Astrocyte (in vitro differentiated cells and primary cell): ENCODE results near the gene SRF. TPM values are rescaled to one million over a fixed set of nuclear protein-coding genes. Genes with fewer than 3 reads are reported as not detected.

ENCODE experiments used
- DNase-seq: peaks from one replicate; pipeline ENCODE4 v3.0.0-alpha.2; 2010; ENCODE audit warnings: low read depth
- FAIRE-seq: peaks from 2 replicates; lab custom pipeline; 2011; peaks lifted over from hg19 to GRCh38; lab: Jason Lieb, UNC
- H2AFZ ChIP-seq: 2 replicates; pipeline ENCODE4 v1.6.0; 2012; ENCODE audit warnings: low read depth, low read length, inconsistent platforms
- H3K27ac ChIP-seq: 2 replicates; pipeline ENCODE4 v1.5.1; 2011; ENCODE audit warnings: low read depth, low read length, inconsistent platforms
- H3K27me3 ChIP-seq: 2 replicates; pipeline ENCODE4 v1.6.0; 2011; ENCODE audit warnings: low read length, inconsistent platforms; ENCODE audit not compliant: insufficient read depth
- H3K36me3 ChIP-seq: 2 replicates; pipeline ENCODE4 v1.5.1; 2011; ENCODE audit warnings: low read length, inconsistent platforms; ENCODE audit not compliant: insufficient read depth
- H3K4me1 ChIP-seq: 2 replicates; pipeline ENCODE4 v1.5.1; 2011; ENCODE audit warnings: low read length, inconsistent platforms; ENCODE audit not compliant: insufficient read depth
- H3K4me2 ChIP-seq: 2 replicates; pipeline ENCODE4 v1.6.0; 2012; ENCODE audit warnings: low read length, inconsistent platforms
- H3K4me3 ChIP-seq: 2 replicates; pipeline ENCODE4 v1.5.1; 2011; ENCODE audit warnings: low read depth, mild to moderate bottlenecking, low read length, inconsistent platforms; ENCODE audit not compliant: insufficient read depth
- H3K79me2 ChIP-seq: 2 replicates; pipeline ENCODE4 v1.6.0; 2012; ENCODE audit warnings: mild to moderate bottlenecking, low read length, inconsistent platforms; ENCODE audit not compliant: insufficient read depth
- H3K9ac ChIP-seq: 2 replicates; pipeline ENCODE4 v1.6.0; 2012; ENCODE audit warnings: mild to moderate bottlenecking, low read length, inconsistent platforms
- H3K9me3 ChIP-seq: 2 replicates; pipeline ENCODE4 v1.5.1; 2012; ENCODE audit warnings: low read depth, mild to moderate bottlenecking, low read length, inconsistent platforms; ENCODE audit not compliant: insufficient read depth
- H4K20me1 ChIP-seq: 2 replicates; pipeline ENCODE4 v1.6.0; 2012; ENCODE audit warnings: low read length, inconsistent platforms; ENCODE audit not compliant: insufficient read depth
- H3K27ac Mint-ChIP-seq: one replicate; pipeline ENCODE4 v1.8.0; 2021; ENCODE audit warnings: mild to moderate bottlenecking, mixed read lengths; ENCODE audit not compliant: unreplicated experiment
- H3K27me3 Mint-ChIP-seq: one replicate; pipeline ENCODE4 v1.8.0; 2021; ENCODE audit warnings: low read depth, mixed read lengths; ENCODE audit not compliant: unreplicated experiment
- H3K36me3 Mint-ChIP-seq: one replicate; pipeline ENCODE4 v1.8.0; 2021; ENCODE audit warnings: low read depth, mixed read lengths; ENCODE audit not compliant: unreplicated experiment
- H3K4me1 Mint-ChIP-seq: one replicate; pipeline ENCODE4 v1.8.0; 2021; ENCODE audit warnings: low read depth, mixed read lengths; ENCODE audit not compliant: unreplicated experiment
- H3K4me3 Mint-ChIP-seq: one replicate; pipeline ENCODE4 v1.8.0; 2021; ENCODE audit warnings: mild to moderate bottlenecking, moderate library complexity, mixed read lengths; ENCODE audit not compliant: unreplicated experiment
- H3K9me3 Mint-ChIP-seq: one replicate; pipeline ENCODE4 v1.8.0; 2021; ENCODE audit warnings: mild to moderate bottlenecking, mixed read lengths; ENCODE audit not compliant: unreplicated experiment
- CTCF ChIP-seq: IDR thresholded peaks from 2 replicates; pipeline ENCODE4 v1.5.1; 2011; ENCODE audit warnings: low read depth, mild to moderate bottlenecking, inconsistent platforms, low read length, moderate library complexity; ENCODE audit not compliant: insufficient read depth
- EZH2 ChIP-seq: IDR thresholded peaks from 2 replicates; pipeline ENCODE4 v1.6.1; 2012; ENCODE audit warnings: mild to moderate bottlenecking, low read length, inconsistent platforms; ENCODE audit not compliant: insufficient read depth
- total RNA-seq: library from RNA; stranded (reverse); gene quantifications from 2 replicates; pipeline ENCODE4 v1.2.1, GENCODE V29; 2021

Gene SRF
- total RNA-seq, 1 donor from 2014 or later, result 53.5 TPM

- H3K4me3 Mint-ChIP-seq, result peak within 1 kb of the TSS; percentile 88
- Histone ChIP-seq H3K9ac (peak within 1 kb of the TSS; percentile 77), H3K36me3 (peaks cover 15% of the 10 kb centered on the region), H3K4me2 (peak within 1 kb of the TSS; percentile 91), H3K27me3 (no peaks in the 10 kb centered on the region), H3K4me3 (peak within 1 kb of the TSS; percentile 68), H3K79me2 (peaks cover 14% of the 10 kb centered on the region), H3K9me3 (no peaks in the 10 kb centered on the region), H3K4me1 (peaks cover 19% of the 10 kb centered on the region), H4K20me1 (peaks cover 26% of the 10 kb centered on the region), H3K27ac (peak within 1 kb of the TSS; percentile 39), H2AFZ (peak within 1 kb of the TSS; percentile 64)
- no peak for TF ChIP-seq CTCF
- no peak for TF ChIP-seq EZH2
- H3K27ac Mint-ChIP-seq, result peak within 1 kb of the TSS; percentile 45
- H3K9me3 Mint-ChIP-seq, result no peaks in the 10 kb centered on the region
- peak; percentile 49 for DNase-seq
- no peaks in the 10 kb centered on the region for H3K27me3 Mint-ChIP-seq
- peaks cover 13% of the 10 kb centered on the region for H3K36me3 Mint-ChIP-seq
- no peak for FAIRE-seq
- peaks cover 21% of the 10 kb centered on the region for H3K4me1 Mint-ChIP-seq
Observed at GRCh38 chr6:43181942-43182860, 11.1 kb downstream of the SRF start, which contains the start of gene CUL9. Gene CUL9, plus strand, starts transcription at chr6:43182196. Its CDS starts 2,115 bp downstream, at chr6:43184311.

GRCh38 chr6:43183441-43183840, 12.4 kb downstream of the SRF start:
- no peak for FAIRE-seq
- Histone ChIP-seq H4K20me1 (peaks cover 17% of the 10 kb centered on the region), H3K4me2 (no peak overlapping the region), H3K9me3 (no peaks in the 10 kb centered on the region), H3K27ac (no peak overlapping the region), H2AFZ (no peak overlapping the region), H3K9ac (no peak overlapping the region), H3K36me3 (peaks cover 14% of the 10 kb centered on the region), H3K4me3 (no peak overlapping the region), H3K27me3 (no peaks in the 10 kb centered on the region), H3K4me1 (peaks cover 19% of the 10 kb centered on the region), H3K79me2 (peaks cover 8% of the 10 kb centered on the region)
- TF ChIP-seq CTCF (no peak), EZH2 (no peak)
- no peaks in the 10 kb centered on the region for H3K9me3 Mint-ChIP-seq
- H3K27me3 Mint-ChIP-seq, result no peaks in the 10 kb centered on the region
- no peak for DNase-seq
- peaks cover 22% of the 10 kb centered on the region for H3K36me3 Mint-ChIP-seq
- peak overlapping the region; percentile 88 for H3K4me3 Mint-ChIP-seq
- peaks cover 21% of the 10 kb centered on the region for H3K4me1 Mint-ChIP-seq
- H3K27ac Mint-ChIP-seq, result no peak overlapping the region
